ENCODE data around the gene BCL11B.

DNA sequence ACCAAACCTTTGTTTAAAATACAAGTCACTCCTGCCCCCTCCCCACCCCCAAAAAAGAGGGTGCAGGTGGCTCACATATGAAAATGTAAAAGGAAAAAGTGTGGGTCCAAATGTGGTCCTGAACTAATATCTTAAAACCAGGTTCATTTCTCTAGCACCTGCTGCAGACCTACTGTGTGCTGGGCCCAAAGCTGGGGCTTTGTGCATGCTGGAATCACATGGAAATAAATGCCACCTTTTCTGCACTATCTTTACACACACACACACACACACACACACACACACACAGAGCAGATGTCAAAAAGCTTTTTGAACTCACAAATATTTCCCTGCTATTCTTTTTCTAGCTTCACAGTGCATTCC is 3.2 kb upstream of the BCL11B start:
- TF ChIP-seq CTCF (conservative IDR thresholded peaks at IDR 0.05; ENCODE audit: low read depth, low read length) (no peak), EZH2 (IDR thresholded peaks at IDR 0.05; ENCODE audit: borderline replicate concordance, low read depth, low read length, poor library complexity, severe bottlenecking) (no peak)

Measured in A673 (cell line).